ENCODE results near the gene SMIM45.
A peak's percentile ranks its signal among the peaks of the same experiment; 100 is the strongest.
"Not testable (repeated sequence)": the region's sequence is repeated elsewhere in the genome, so short reads cannot be mapped to it uniquely, and the experiment has no call there.

Gene SMIM45

GRCh38 chr22:41946629-41947423 is 5.1 kb upstream of the SMIM45 start, which contains the start of gene CENPM:
Gene CENPM (minus strand): TSS chr22:41947152. CDS start chr22:41947076, 76 bp downstream.
- Mint-ChIP-seq H3K27me3 (ENCODE audit: low read depth) (no peaks in the 10 kb centered on the region), H3K9me3 (no peaks in the 10 kb centered on the region), H3K36me3 (ENCODE audit: low read depth) (peaks cover 39% of the 10 kb centered on the region), H3K27ac (peak within 1 kb of the TSS; percentile 87), H3K4me1 (ENCODE audit: low read depth) (peaks cover 58% of the 10 kb centered on the region), H3K4me3 (peak within 1 kb of the TSS; percentile 95)
- CTCF ChIA-PET = interaction anchor here (0.6 to 1.8 kb wide), 11 partner anchors 10 to 444 kb away, joined by 3 to 8 read pairs (median 3); partner anchors contain the start of gene CCDC134
- DNase-seq = peak; percentile 97
- intact Hi-C loops (cut with micrococcal nuclease) = loop anchor here (2.0 to 10.0 kb wide), 2 partner anchors 132 to 502 kb away; partner anchors contain the start of genes SMDT1 and TOB2

- no peak for DNase-seq
- intact Hi-C loops (cut with micrococcal nuclease) = loop anchor here (2.0 to 10.0 kb wide), 2 partner anchors 131 to 503 kb away; partner anchors contain the start of genes SMDT1 and TOB2
- peak overlapping the region; percentile 95 for H3K4me3 Mint-ChIP-seq
- H3K27me3 Mint-ChIP-seq (ENCODE audit: low read depth) = no peaks in the 10 kb centered on the region
- CTCF ChIA-PET = interaction anchor here (0.7 to 1.8 kb wide), 6 partner anchors 9 to 250 kb away, joined by 3 to 8 read pairs (median 4); partner anchors contain the start of gene CCDC134
- peak overlapping the region; percentile 87 for H3K27ac Mint-ChIP-seq
- H3K9me3 Mint-ChIP-seq = no peaks in the 10 kb centered on the region
- peaks cover 55% of the 10 kb centered on the region for H3K4me1 Mint-ChIP-seq (ENCODE audit: low read depth)
- H3K36me3 Mint-ChIP-seq (ENCODE audit: low read depth) = peaks cover 37% of the 10 kb centered on the region
Observed at GRCh38 chr22:41947424-41948080, 4.4 kb upstream of the SMIM45 start.

- Mint-ChIP-seq H3K4me3 (peak overlapping the region; percentile 95), H3K27me3 (ENCODE audit: low read depth) (no peaks in the 10 kb centered on the region), H3K27ac (no peak overlapping the region), H3K9me3 (no peaks in the 10 kb centered on the region), H3K36me3 (ENCODE audit: low read depth) (peaks cover 31% of the 10 kb centered on the region), H3K4me1 (ENCODE audit: low read depth) (peaks cover 49% of the 10 kb centered on the region)
- CTCF ChIA-PET = interaction anchor here (1.1 to 1.8 kb wide), 3 partner anchors 8 to 16 kb away, joined by 4 to 8 read pairs (median 6); no protein-coding TSS in a partner anchor
- no peak for DNase-seq
- intact Hi-C loops (cut with micrococcal nuclease) = loop anchor here (10.0 kb wide), 1 partner anchor 503 kb away; the partner anchor contains the start of gene TOB2
Observed at GRCh38 chr22:41948142-41948541, 3.8 kb upstream of the SMIM45 start.

- peaks cover 42% of the 10 kb centered on the region for H3K4me1 Mint-ChIP-seq (ENCODE audit: low read depth)
- intact Hi-C loops (cut with micrococcal nuclease) = loop anchor here (10.0 kb wide), 1 partner anchor 504 kb away; the partner anchor contains the start of gene TOB2
- H3K27me3 Mint-ChIP-seq (ENCODE audit: low read depth); H3K27ac Mint-ChIP-seq; H3K9me3 Mint-ChIP-seq; DNase-seq: not testable (repeated sequence)
- peak overlapping the region; percentile 95 for H3K4me3 Mint-ChIP-seq
- H3K36me3 Mint-ChIP-seq (ENCODE audit: low read depth) = peaks cover 24% of the 10 kb centered on the region
- CTCF ChIA-PET = interaction anchor here (0.7 to 1.4 kb wide), 4 partner anchors 8 to 126 kb away, joined by 3 to 6 read pairs (median 4); no protein-coding TSS in a partner anchor
Observed at GRCh38 chr22:41948928-41949296, 3.0 kb upstream of the SMIM45 start.

- Mint-ChIP-seq H3K9me3 (no peaks in the 10 kb centered on the region), H3K27ac (no peak overlapping the region), H3K4me1 (ENCODE audit: low read depth) (peaks cover 38% of the 10 kb centered on the region), H3K27me3 (ENCODE audit: low read depth) (no peaks in the 10 kb centered on the region), H3K36me3 (ENCODE audit: low read depth) (peaks cover 20% of the 10 kb centered on the region), H3K4me3 (peak overlapping the region; percentile 5)
- CTCF ChIA-PET = interaction anchor here (0.7 to 1.4 kb wide), 6 partner anchors 8 to 142 kb away, joined by 3 to 6 read pairs (median 3); no protein-coding TSS in a partner anchor
- intact Hi-C loops (cut with micrococcal nuclease) = loop anchor here (10.0 kb wide), 1 partner anchor 505 kb away; the partner anchor contains the start of gene TOB2
- no peak for DNase-seq
Observed at GRCh38 chr22:41949297-41949965, 2.5 kb upstream of the SMIM45 start.

GRCh38 chr22:41952713-41953112 is 763 bp downstream of the SMIM45 start:
- no peak overlapping the region for H3K4me3 Mint-ChIP-seq
- H3K4me1 Mint-ChIP-seq (ENCODE audit: low read depth) = peaks cover 23% of the 10 kb centered on the region
- no peak overlapping the region for H3K27ac Mint-ChIP-seq
- no peak for DNase-seq
- CTCF ChIA-PET = no interaction called here
- peaks cover under 1% of the 10 kb centered on the region for H3K36me3 Mint-ChIP-seq (ENCODE audit: low read depth)
- intact Hi-C loops (cut with micrococcal nuclease) = no loop called here
- no peaks in the 10 kb centered on the region for H3K9me3 Mint-ChIP-seq
- no peaks in the 10 kb centered on the region for H3K27me3 Mint-ChIP-seq (ENCODE audit: low read depth)

- H3K27ac Mint-ChIP-seq = no peak overlapping the region
- no peak for DNase-seq
- no peaks in the 10 kb centered on the region for H3K9me3 Mint-ChIP-seq
- no peaks in the 10 kb centered on the region for H3K27me3 Mint-ChIP-seq (ENCODE audit: low read depth)
- CTCF ChIA-PET = interaction anchor here (0.8 to 1.1 kb wide), 3 partner anchors 36 to 211 kb away, joined by 3 to 5 read pairs (median 3); no protein-coding TSS in a partner anchor
- no peaks in the 10 kb centered on the region for H3K36me3 Mint-ChIP-seq (ENCODE audit: low read depth)
- peaks cover 4% of the 10 kb centered on the region for H3K4me1 Mint-ChIP-seq (ENCODE audit: low read depth)
- intact Hi-C loops (cut with micrococcal nuclease) = loop anchor here (1.0 kb wide), 2 partner anchors 136 to 261 kb away; no protein-coding TSS in a partner anchor
- H3K4me3 Mint-ChIP-seq = no peak overlapping the region
Observed at GRCh38 chr22:41957941-41958556, 6.1 kb downstream of the SMIM45 start.

- no peaks in the 10 kb centered on the region for H3K27me3 Mint-ChIP-seq (ENCODE audit: low read depth)
- H3K9me3 Mint-ChIP-seq = no peaks in the 10 kb centered on the region
- intact Hi-C loops (cut with micrococcal nuclease) = no loop called here
- no peaks in the 10 kb centered on the region for H3K36me3 Mint-ChIP-seq (ENCODE audit: low read depth)
- peaks cover 2% of the 10 kb centered on the region for H3K4me1 Mint-ChIP-seq (ENCODE audit: low read depth)
- CTCF ChIA-PET = interaction anchor here (1.5 kb wide), 1 partner anchor 16 kb away, joined by 4 read pairs; no protein-coding TSS in a partner anchor
- no peak for DNase-seq
- no peak overlapping the region for H3K4me3 Mint-ChIP-seq
- H3K27ac Mint-ChIP-seq = no peak overlapping the region
Observed at GRCh38 chr22:41963453-41964111, 11.6 kb downstream of the SMIM45 start.

GRCh38 chr22:41964112-41964491 is 12.2 kb downstream of the SMIM45 start:
- H3K4me3 Mint-ChIP-seq = no peak overlapping the region
- H3K36me3 Mint-ChIP-seq (ENCODE audit: low read depth) = no peaks in the 10 kb centered on the region
- CTCF ChIA-PET = interaction anchor here (0.5 to 3.4 kb wide), 3 partner anchors 16 to 186 kb away, joined by 3 to 16 read pairs (median 4); partner anchors contain the start of gene PHETA2
- no peaks in the 10 kb centered on the region for H3K27me3 Mint-ChIP-seq (ENCODE audit: low read depth)
- peaks cover 2% of the 10 kb centered on the region for H3K4me1 Mint-ChIP-seq (ENCODE audit: low read depth)
- intact Hi-C loops (cut with micrococcal nuclease) = no loop called here
- DNase-seq = no peak
- H3K27ac Mint-ChIP-seq = no peak overlapping the region
- no peaks in the 10 kb centered on the region for H3K9me3 Mint-ChIP-seq

GRCh38 chr22:41966225-41966606 is 14.3 kb downstream of the SMIM45 start:
- intact Hi-C loops (cut with micrococcal nuclease) = loop anchor here (1.0 to 5.0 kb wide), 5 partner anchors 108 to 479 kb away; partner anchors contain the start of genes NDUFA6 and PHETA2
- H3K27me3 Mint-ChIP-seq (ENCODE audit: low read depth) = no peaks in the 10 kb centered on the region
- H3K36me3 Mint-ChIP-seq (ENCODE audit: low read depth) = no peaks in the 10 kb centered on the region
- H3K9me3 Mint-ChIP-seq = no peaks in the 10 kb centered on the region
- H3K4me3 Mint-ChIP-seq = no peak overlapping the region
- no peak for DNase-seq
- CTCF ChIA-PET = interaction anchor here (0.6 to 3.4 kb wide), 13 partner anchors 9 to 877 kb away, joined by 3 to 16 read pairs (median 3); partner anchors contain the start of genes MEI1, NDUFA6, PHETA2 and WBP2NL
- H3K4me1 Mint-ChIP-seq (ENCODE audit: low read depth) = peaks cover 2% of the 10 kb centered on the region
- H3K27ac Mint-ChIP-seq = no peak overlapping the region
